Body of pancreas (tissue), 4 donors: Measurements from ENCODE around the gene FYTTD1.

Experiments
- POLR2A ChIP-seq, 3 donors: fragments of 450-650 bp; IDR thresholded peaks; one replicate each; pipeline ENCODE4 v1.6.1; 2016; ENCODE audit warnings: antibody characterized with exemption in 3 of 3, mild to moderate bottlenecking in 2 of 3
- TF ChIP-seq, protein P1 (sequence below), 7 experiments: fragments of 450-650 bp in 4 of 7; fragments of 200-600 bp in 3 of 7; sonication (generic) in 3 of 7; IDR thresholded peaks; one replicate each; pipeline ENCODE4 v1.5.1; 2016 to 2019; ENCODE audit warnings: antibody characterized with exemption in 7 of 7

DNA sequence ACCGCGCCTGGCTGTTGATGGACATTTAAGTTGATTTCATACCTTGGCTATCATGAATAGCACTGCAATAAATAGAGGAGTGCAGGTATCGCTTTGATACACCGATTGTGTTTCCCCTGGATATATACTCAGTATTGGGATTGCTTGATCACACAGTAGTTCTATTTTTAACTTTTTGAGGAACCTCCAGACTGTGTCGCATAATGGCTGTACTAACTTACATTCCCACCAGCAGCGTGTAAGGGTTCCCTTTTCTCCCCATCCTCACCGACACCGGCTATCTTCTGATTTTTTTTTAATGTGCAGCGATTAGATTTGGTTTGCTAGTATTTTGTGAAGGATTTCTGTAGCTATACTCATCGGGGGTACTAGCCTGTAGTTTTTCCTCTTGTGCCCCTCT is 29.0 kb upstream of the FYTTD1 start:
- TF ChIP-seq, protein P1, sequence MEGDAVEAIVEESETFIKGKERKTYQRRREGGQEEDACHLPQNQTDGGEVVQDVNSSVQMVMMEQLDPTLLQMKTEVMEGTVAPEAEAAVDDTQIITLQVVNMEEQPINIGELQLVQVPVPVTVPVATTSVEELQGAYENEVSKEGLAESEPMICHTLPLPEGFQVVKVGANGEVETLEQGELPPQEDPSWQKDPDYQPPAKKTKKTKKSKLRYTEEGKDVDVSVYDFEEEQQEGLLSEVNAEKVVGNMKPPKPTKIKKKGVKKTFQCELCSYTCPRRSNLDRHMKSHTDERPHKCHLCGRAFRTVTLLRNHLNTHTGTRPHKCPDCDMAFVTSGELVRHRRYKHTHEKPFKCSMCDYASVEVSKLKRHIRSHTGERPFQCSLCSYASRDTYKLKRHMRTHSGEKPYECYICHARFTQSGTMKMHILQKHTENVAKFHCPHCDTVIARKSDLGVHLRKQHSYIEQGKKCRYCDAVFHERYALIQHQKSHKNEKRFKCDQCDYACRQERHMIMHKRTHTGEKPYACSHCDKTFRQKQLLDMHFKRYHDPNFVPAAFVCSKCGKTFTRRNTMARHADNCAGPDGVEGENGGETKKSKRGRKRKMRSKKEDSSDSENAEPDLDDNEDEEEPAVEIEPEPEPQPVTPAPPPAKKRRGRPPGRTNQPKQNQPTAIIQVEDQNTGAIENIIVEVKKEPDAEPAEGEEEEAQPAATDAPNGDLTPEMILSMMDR (IDR thresholded peaks at IDR 0.05) = no peak
- no peak for TF ChIP-seq POLR2A (IDR thresholded peaks at IDR 0.05)
